H9 (cell line): ENCODE results near the gene CHSY1. TPM values are rescaled to one million over a fixed set of nuclear protein-coding genes. Genes with fewer than 3 reads are reported as not detected.
A peak's percentile ranks its signal among the peaks of the same experiment; 100 is the strongest.

Experiments used
- DNase-seq: peaks from one replicate; pipeline ENCODE4 v3.0.0-alpha.2; 2017
- H2AFZ ChIP-seq: one replicate; pipeline ENCODE4 v1.6.1; 2013; ENCODE audit warnings: mild to moderate bottlenecking, low read length, control low read depth, moderate library complexity
- H2AK5ac ChIP-seq: 2 replicates; pipeline ENCODE4 v1.6.1; 2013; ENCODE audit warnings: low read length, control low read depth, mixed read lengths; ENCODE audit not compliant: insufficient read length
- H2BK120ac ChIP-seq: one replicate; pipeline ENCODE4 v1.6.1; 2013; ENCODE audit warnings: low read depth, mild to moderate bottlenecking, low read length, control low read depth, inconsistent platforms; ENCODE audit not compliant: poor library complexity, severe bottlenecking
- H2BK12ac ChIP-seq: 2 replicates; pipeline ENCODE4 v1.6.1; 2013; ENCODE audit warnings: low read length, control low read depth, mixed read lengths, low read depth; ENCODE audit not compliant: insufficient read length
- H2BK15ac ChIP-seq: 2 replicates; pipeline ENCODE4 v1.6.1; 2013; ENCODE audit warnings: low read depth, low read length, control low read depth
- H2BK20ac ChIP-seq: one replicate; pipeline ENCODE4 v1.6.1; 2013; ENCODE audit warnings: low read depth, mild to moderate bottlenecking, low read length, control low read depth, inconsistent platforms; ENCODE audit not compliant: poor library complexity, severe bottlenecking
- H2BK5ac ChIP-seq: 2 replicates; pipeline ENCODE4 v1.6.1; 2013; ENCODE audit warnings: low read length, control low read depth, mixed read lengths; ENCODE audit not compliant: insufficient read length
- H3K14ac ChIP-seq: 2 replicates; pipeline ENCODE4 v1.6.1; 2013; ENCODE audit warnings: low read length, control low read depth; ENCODE audit not compliant: insufficient read depth
- H3K18ac ChIP-seq: 2 replicates; pipeline ENCODE4 v1.6.1; 2013; ENCODE audit warnings: low read depth, mild to moderate bottlenecking, mixed read lengths, low read length, control low read depth; ENCODE audit not compliant: insufficient read length
- H3K23ac ChIP-seq: 2 replicates; pipeline ENCODE4 v1.6.1; 2013; ENCODE audit warnings: low read length, control low read depth, mixed read lengths, low read depth; ENCODE audit not compliant: insufficient read length
- H3K23me2 ChIP-seq: 2 replicates; pipeline ENCODE4 v1.6.1; 2013; ENCODE audit warnings: low read depth, mild to moderate bottlenecking, mixed read lengths, low read length, control low read depth; ENCODE audit not compliant: insufficient read length, poor library complexity, severe bottlenecking
- H3K27ac ChIP-seq: 2 replicates; pipeline ENCODE4 v1.5.1; 2013; ENCODE audit warnings: low read length, control low read depth, mixed read lengths, low read depth; ENCODE audit not compliant: insufficient read length
- H3K27me3 ChIP-seq: 2 replicates; pipeline ENCODE4 v1.6.1; 2013; ENCODE audit warnings: low read length, control low read depth, inconsistent platforms; ENCODE audit not compliant: insufficient read depth
- H3K4ac ChIP-seq: 2 replicates; pipeline ENCODE4 v1.6.1; 2013; ENCODE audit warnings: low read depth, mild to moderate bottlenecking, control low read depth, inconsistent platforms, low read length, moderate library complexity
- H3K4me1 ChIP-seq: 2 replicates; pipeline ENCODE4 v1.6.1; 2013; ENCODE audit warnings: low read length, control low read depth, inconsistent platforms; ENCODE audit not compliant: insufficient read depth
- H3K4me2 ChIP-seq: 2 replicates; pipeline ENCODE4 v1.6.1; 2013; ENCODE audit warnings: low read length, control low read depth, mixed read lengths; ENCODE audit not compliant: insufficient read length, insufficient read depth
- H3K56ac ChIP-seq: 2 replicates; pipeline ENCODE4 v1.6.1; 2013; ENCODE audit warnings: low read depth, mild to moderate bottlenecking, mixed read lengths, low read length, control low read depth; ENCODE audit not compliant: insufficient read length
- H3K79me1 ChIP-seq: 2 replicates; pipeline ENCODE4 v1.6.1; 2013; ENCODE audit warnings: low read depth, mild to moderate bottlenecking, moderate library complexity, low read length, control low read depth, inconsistent platforms; ENCODE audit not compliant: insufficient read depth, poor library complexity, severe bottlenecking
- H3K79me2 ChIP-seq: 2 replicates; pipeline ENCODE4 v1.6.1; 2013; ENCODE audit warnings: low read length, control low read depth, inconsistent platforms; ENCODE audit not compliant: insufficient read depth
- H3K9ac ChIP-seq: 2 replicates; pipeline ENCODE4 v1.6.1; 2013; ENCODE audit warnings: low read length, control low read depth, mixed read lengths; ENCODE audit not compliant: insufficient read length; ENCODE audit errors: extremely low read depth
- H3K9me3 ChIP-seq: one replicate; pipeline ENCODE4 v1.6.1; 2013; ENCODE audit warnings: low read depth, low read length, inconsistent platforms; ENCODE audit not compliant: control insufficient read depth
- H3T11ph ChIP-seq: one replicate; pipeline ENCODE4 v1.6.1; 2013; ENCODE audit warnings: mild to moderate bottlenecking, low read length, control low read depth, inconsistent platforms
- H4K20me1 ChIP-seq: one replicate; pipeline ENCODE4 v1.6.1; 2013; ENCODE audit not compliant: control insufficient read depth, insufficient read length, insufficient read depth
- H4K5ac ChIP-seq: 2 replicates; pipeline ENCODE4 v1.6.1; 2013; ENCODE audit warnings: low read depth, mild to moderate bottlenecking, mixed read lengths, low read length, control low read depth; ENCODE audit not compliant: insufficient read length
- H4K8ac ChIP-seq: replicated peaks from 2 replicates; pipeline ENCODE4 v1.6.1; 2013; ENCODE audit warnings: low read length, control low read depth, mixed read lengths, low read depth; ENCODE audit not compliant: insufficient read length
- H4K91ac ChIP-seq: 2 replicates; pipeline ENCODE4 v1.6.1; 2013; ENCODE audit warnings: low read depth, mild to moderate bottlenecking, moderate library complexity, mixed read lengths, low read length, control low read depth; ENCODE audit not compliant: insufficient read length
- H3K27ac Mint-ChIP-seq, 3 experiments: 2 replicates in 2 of 3; 3 replicates in 1 of 3; pipeline ENCODE4 v1.8.0; 2020 to 2021; ENCODE audit warnings: mixed read lengths in 3 of 3, mild to moderate bottlenecking in 1 of 3, moderate library complexity in 1 of 3
- H3K27me3 Mint-ChIP-seq: 2 replicates; pipeline ENCODE4 v1.8.0; 2021; ENCODE audit warnings: low read depth, mild to moderate bottlenecking, moderate library complexity, mixed read lengths
- H3K36me3 Mint-ChIP-seq, 3 experiments: 2 replicates in 2 of 3; 3 replicates in 1 of 3; pipeline ENCODE4 v1.8.0; 2020 to 2021; ENCODE audit warnings: low read depth in 3 of 3, mixed read lengths in 3 of 3; ENCODE audit not compliant: insufficient read depth in 1 of 3
- H3K4me1 Mint-ChIP-seq, 2 experiments: 2 replicates each; pipeline ENCODE4 v1.8.0; 2020; ENCODE audit warnings: mixed read lengths in 2 of 2
- H3K4me3 Mint-ChIP-seq, 2 experiments: 2 replicates in 1 of 2; 3 replicates in 1 of 2; pipeline ENCODE4 v1.8.0; 2020 to 2021; ENCODE audit warnings: mild to moderate bottlenecking in 2 of 2, mixed read lengths in 2 of 2, moderate library complexity in 1 of 2
- H3K9me3 Mint-ChIP-seq, 2 experiments: 2 replicates in 1 of 2; 3 replicates in 1 of 2; pipeline ENCODE4 v1.8.0; 2020; ENCODE audit warnings: mild to moderate bottlenecking in 2 of 2, mixed read lengths in 2 of 2, moderate library complexity in 1 of 2
- WGBS: extraction: QIAGEN DNeasy Blood & Tissue Kit; methylation state at CpG from one replicate; pipeline ENCODE4 v1.1.7; 2013; ENCODE audit warnings: missing lambda C conversion rate, low lambda C conversion rate, mixed read lengths; ENCODE audit not compliant: insufficient read length; ENCODE audit errors: extremely low coverage; 5-methylcytosine and 5-hydroxymethylcytosine counted together
- total RNA-seq: library from RNA; stranded (reverse); gene quantifications from 2 replicates; pipeline ENCODE4 v1.2.1, GENCODE V29; 2021
- TF ChIP-seq, protein P1 (sequence below): fragments of 200-600 bp; sonication (generic); conservative IDR thresholded peaks from 3 replicates; pipeline ENCODE4 v1.8.0; 2021; ENCODE audit warnings: antibody characterized with exemption, mild to moderate bottlenecking

CHSY1 gene
- total RNA-seq, 1 experiment from 2014 or later = 68.3 TPM

DNA sequence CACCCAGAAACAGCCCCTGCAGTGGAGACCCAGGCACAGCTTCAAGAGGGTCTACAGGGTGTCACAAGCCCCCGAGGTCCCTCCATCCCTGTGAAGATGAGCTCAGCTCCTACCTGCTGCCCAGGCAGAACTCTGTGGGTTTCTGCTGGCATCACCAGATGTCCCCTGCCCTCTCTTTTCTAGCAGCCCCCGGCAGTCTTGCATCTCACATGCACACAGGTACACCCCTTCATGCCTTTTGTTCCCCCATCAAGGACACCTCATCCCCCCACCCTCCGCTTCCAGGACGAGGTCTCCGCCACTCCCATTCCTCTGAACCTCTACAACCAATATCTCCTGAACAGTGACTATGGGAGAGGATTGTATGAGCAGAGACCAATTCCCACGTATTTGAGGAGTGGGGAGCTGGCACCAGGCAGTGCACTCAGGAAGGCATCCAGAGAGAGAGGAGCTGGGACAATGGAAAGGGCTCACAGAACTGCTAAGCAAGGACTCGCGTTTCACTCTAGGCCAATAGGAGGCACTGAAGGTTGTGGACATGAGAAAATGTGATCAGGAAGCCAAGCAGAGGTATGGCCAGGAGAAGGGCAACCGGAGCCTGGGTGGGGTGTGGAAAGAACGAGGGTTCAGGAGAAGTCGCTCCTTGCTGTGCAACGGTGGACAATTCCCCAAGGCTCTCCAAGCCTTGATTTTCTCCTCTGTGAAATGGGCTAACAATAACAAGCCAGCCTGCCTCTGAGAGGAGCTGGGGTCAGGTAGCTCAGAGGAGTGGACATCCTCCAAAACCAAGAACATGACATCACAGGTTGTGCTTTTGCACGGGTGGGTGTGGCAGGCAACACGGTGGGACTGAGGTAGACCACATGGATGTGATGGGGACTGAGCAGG is 115.2 kb downstream of the CHSY1 start:
- Histone ChIP-seq H4K20me1 (no peaks in the 10 kb centered on the region), H2AK5ac (no peak overlapping the region), H3K23me2 (no peaks in the 10 kb centered on the region), H2BK12ac (no peak overlapping the region), H2BK120ac (no peak overlapping the region), H2BK5ac (no peak overlapping the region), H3K27ac (no peak overlapping the region), H3K23ac (no peak overlapping the region), H2BK20ac (no peak overlapping the region), H4K91ac (no peak overlapping the region), H3K14ac (no peak overlapping the region), H3K4me2 (no peak overlapping the region), H2BK15ac (no peak overlapping the region), H2AFZ (no peak overlapping the region), H3K9me3 (no peaks in the 10 kb centered on the region), H3T11ph (no peak overlapping the region), H3K9ac (no peak overlapping the region), H3K4me1 (no peaks in the 10 kb centered on the region; the same call in 1 of the 2 replicates), H4K5ac (no peak overlapping the region), H3K79me2 (no peaks in the 10 kb centered on the region), H3K18ac (no peak overlapping the region), H3K4ac (no peak overlapping the region), H3K27me3 (no peaks in the 10 kb centered on the region), H4K8ac (no peak overlapping the region), H3K79me1 (no peaks in the 10 kb centered on the region), H3K56ac (no peak overlapping the region)
- WGBS = no CpG with 5 or more reads among the region's 14 CpGs
- Mint-ChIP-seq H3K4me1 (peaks cover 11 to 14% of the 10 kb centered on the region in 2 experiments), H3K27ac (peak overlapping the region in 1 of 3 experiments; percentile 53; a peak in 2 of 7 replicates), H3K9me3 (peaks cover 0 to 7% of the 10 kb centered on the region in 2 experiments; a peak in 2 of 5 replicates), H3K36me3 (peaks cover 0 to 2% (median 0%) of the 10 kb centered on the region in 3 experiments; a peak in 1 of 7 replicates), H3K4me3 (no peak overlapping the region), H3K27me3 (peaks cover 1% of the 10 kb centered on the region; the same call in 1 of the 2 replicates)
- no peak for DNase-seq
- TF ChIP-seq, protein P1, sequence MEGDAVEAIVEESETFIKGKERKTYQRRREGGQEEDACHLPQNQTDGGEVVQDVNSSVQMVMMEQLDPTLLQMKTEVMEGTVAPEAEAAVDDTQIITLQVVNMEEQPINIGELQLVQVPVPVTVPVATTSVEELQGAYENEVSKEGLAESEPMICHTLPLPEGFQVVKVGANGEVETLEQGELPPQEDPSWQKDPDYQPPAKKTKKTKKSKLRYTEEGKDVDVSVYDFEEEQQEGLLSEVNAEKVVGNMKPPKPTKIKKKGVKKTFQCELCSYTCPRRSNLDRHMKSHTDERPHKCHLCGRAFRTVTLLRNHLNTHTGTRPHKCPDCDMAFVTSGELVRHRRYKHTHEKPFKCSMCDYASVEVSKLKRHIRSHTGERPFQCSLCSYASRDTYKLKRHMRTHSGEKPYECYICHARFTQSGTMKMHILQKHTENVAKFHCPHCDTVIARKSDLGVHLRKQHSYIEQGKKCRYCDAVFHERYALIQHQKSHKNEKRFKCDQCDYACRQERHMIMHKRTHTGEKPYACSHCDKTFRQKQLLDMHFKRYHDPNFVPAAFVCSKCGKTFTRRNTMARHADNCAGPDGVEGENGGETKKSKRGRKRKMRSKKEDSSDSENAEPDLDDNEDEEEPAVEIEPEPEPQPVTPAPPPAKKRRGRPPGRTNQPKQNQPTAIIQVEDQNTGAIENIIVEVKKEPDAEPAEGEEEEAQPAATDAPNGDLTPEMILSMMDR = peak; percentile 18; the same call in 1 of the 3 replicates
